ENCODE data around the gene MGRN1.

MGRN1 gene

DNA sequence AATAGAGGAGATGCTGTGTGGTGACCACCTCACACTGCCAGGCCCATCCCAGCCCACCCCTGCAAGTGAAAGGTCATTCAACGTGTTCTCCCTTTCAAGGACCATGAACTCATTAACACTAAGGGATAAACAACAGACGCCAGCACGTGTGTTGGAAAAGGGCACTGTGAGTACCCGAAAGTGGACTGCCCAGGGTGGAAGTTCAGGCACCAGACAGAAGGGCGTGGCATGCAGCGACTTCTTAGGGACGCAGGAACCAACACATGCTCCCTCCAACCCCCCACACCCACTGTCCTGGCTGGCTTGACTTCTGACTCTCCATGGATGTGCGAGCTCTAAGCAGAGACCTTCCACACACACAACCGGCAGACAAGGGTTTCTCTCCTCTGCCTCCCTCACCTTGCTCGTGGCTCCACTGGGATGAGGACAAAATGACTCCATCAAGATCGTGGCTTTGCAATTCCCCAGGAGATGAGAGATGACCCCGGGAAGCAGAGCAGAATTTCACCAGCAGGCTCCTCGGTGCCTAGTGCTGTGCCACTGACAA lies 20.9 kb upstream of the MGRN1 start:
- DNase-seq (ENCODE audit: low read depth in 2 of 3, low spot score in 1 of 3) = no peak

DNA sequence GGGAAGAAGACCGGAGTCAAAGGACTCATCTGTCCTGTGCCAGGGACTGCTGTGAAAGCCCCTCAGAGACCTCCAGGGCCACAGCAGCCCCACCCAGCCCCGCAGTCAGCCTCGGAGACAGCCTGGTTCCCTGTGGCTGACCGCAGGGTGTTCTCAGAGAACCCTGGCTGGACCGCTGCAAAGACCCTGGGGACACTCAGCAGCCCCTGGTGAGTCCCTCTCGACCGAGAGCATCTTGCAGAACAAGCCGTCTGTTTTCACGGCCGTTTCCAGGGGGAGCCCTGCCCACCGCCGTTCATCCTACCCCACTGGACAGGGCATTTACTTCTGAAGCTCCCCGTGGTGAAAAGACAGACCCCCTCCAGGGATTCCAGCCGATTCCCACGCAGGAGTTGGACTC lies 20.2 kb upstream of the MGRN1 start:
- DNase-seq (ENCODE audit: low read depth in 2 of 3, low spot score in 1 of 3) = no peak

DNA sequence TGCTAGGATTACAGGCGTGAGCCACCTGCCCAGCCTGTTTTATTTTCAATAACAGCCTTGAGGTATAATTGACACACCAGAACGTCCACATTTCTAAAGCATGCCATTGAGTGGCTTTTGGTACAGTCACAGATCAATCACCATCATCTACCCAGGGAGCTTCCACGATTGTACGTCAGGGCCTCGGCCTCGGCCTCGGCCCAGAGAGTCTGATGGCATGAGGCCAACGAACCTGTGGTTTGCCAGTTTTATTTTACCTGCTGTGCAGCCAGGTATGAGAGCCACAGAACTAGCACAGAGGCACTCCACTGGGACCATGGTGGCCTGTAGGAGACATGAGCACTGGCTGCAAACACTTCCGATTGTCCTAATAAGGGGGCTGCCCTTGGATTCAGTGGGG lies 18.3 kb upstream of the MGRN1 start:
- no peak for DNase-seq (ENCODE audit: low read depth in 2 of 3, low spot score in 1 of 3)

DNA sequence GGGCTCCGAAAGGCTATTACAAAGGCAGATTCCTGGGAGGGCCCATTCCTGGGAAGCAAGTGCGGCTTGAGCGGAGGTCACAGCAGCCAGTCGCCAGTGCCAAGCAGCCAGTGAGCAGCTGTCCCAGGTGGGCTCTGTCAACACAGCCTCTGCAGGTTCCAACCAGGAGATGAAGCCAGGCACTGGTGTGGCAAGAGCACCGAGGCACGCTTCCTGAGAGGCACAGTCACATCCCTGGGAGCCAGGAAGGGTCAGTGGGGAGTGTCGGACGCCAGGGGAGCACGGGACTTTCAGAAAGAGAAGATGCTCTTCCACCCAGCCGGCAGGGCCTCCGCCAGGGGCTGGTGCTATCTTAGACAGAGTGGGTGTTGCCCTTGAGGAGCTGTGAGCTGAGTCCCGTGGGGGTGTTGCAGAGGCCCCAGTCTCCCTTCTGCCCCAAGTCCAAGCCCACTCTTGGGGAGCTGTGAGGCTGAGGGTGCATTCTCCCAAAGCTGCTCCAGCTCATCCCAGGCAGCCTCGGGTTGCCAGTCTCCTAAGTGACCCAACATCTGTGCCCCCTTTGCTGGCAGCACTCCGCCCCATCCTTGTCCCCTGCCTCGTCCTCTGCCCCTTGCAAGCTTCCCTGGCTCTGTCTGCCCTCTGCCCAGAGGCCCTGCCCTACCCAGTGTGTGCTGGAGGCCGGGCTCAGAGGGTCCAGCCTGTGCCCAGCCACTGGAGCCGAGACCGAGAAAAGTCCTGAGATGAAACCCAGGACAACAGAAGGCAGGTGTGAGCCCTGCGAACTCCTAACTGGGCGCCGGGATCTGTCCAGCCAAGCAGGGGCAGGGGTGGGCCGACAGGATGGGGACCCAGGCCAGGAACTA lies 16.6 kb upstream of the MGRN1 start:
- DNase-seq (ENCODE audit: low read depth in 2 of 3, low spot score in 1 of 3) = no peak

DNA sequence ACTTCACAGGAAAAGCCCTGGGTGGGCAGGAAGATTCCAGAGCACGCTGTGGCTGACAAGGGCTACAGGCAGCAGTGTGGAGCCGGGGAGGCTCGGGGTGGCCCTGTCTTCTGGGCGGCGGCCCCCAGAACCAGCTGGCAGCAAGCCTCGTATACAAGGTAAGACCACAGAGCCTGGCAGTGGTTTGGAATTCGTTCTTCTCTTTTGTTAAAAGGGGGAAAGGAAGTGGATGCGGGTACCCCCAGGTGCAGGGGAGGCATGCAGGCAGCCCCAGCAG lies 16.0 kb upstream of the MGRN1 start:
- DNase-seq (ENCODE audit: low read depth in 2 of 3, low spot score in 1 of 3) = no peak

DNA sequence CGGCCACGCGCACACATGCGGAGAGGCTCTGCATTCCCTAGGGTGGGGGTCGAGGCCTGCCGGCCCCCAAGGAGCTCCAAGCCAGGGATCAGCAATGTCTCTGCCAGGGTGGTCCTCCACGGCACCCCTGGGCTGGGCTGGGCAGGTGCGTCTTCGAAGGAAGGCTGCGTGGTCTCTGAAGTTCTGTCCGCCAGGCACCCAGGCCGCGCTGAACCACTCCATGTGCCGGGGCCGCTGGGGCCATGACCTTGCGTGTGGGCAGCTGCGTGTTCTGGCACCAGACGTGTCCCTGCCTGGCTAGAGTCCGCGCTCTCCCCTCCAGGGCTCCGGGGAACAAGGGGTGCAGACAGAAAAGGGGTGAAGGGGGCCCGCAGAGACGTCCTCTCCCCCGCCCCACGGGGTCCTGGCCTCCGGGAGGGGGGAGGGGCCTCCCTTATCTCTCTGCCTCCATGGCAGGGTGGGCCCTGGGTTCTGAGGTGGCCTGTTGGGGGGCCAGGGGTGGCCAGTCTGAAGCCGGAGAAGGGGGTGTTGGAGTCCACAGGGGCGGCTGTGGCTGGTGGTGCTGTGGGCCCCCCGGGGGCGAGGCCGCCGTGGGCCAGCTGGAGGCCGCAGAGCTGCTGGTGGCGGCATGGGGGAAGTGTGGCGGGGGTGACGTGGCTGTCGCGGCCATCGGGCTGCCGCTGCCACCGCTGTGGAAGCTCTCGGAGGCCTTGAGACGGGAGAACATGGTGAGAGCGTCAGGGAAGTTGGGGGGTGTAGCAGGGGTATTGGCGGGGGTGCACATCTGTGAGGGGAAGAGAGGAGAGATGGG lies 15.2 kb upstream of the MGRN1 start:
- DNase-seq (ENCODE audit: low read depth in 2 of 3, low spot score in 1 of 3) = no peak

DNA sequence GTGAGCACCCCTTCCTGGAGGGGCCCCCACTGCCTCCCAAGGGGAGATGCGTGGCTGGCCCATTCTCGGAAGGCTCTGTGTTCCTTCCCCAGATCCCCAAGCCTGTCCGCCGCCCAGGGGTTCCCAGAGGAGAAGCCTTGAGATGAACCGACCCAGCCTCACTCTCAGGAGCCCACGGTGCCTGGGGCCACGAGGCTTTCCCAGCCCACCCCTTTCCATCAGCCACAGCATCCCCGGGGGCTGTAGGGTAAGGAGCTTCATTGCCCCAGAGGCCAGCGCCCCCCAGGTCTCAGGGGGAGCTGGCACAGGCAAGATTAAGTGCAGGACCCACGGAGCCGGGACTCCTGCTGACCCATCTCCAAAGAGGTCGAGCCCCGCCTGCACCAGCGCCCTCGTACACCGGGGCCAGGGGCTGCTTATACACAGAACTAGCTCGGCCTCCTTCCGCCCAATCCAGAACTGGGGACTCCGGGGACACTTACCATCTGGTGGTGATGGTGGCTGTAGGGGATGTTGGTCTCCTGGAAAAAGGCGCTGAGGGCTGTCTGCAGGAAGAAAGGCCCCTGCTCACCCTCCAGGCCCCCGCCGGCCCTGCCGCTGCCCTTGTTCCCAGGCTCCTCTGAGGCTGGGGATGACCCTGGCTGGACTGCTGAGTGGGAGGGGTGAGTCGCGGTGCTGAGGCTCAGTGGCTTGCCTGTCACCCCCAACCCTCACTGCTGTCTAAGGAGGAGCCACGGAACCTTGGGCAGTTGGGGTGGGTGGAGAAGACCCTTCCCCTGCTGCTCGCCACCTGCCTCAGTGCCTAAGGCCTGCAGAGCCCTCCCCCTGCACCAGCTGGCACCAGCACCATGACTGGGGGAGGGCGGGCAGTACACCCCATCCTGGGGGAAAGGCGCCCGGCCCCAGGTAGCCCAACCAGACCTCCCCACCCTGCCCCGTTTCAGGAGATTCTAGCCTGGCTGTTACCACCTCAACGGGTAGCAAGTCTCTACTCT lies 14.3 kb upstream of the MGRN1 start:
- DNase-seq (ENCODE audit: low read depth in 2 of 3, low spot score in 1 of 3) = no peak

DNA sequence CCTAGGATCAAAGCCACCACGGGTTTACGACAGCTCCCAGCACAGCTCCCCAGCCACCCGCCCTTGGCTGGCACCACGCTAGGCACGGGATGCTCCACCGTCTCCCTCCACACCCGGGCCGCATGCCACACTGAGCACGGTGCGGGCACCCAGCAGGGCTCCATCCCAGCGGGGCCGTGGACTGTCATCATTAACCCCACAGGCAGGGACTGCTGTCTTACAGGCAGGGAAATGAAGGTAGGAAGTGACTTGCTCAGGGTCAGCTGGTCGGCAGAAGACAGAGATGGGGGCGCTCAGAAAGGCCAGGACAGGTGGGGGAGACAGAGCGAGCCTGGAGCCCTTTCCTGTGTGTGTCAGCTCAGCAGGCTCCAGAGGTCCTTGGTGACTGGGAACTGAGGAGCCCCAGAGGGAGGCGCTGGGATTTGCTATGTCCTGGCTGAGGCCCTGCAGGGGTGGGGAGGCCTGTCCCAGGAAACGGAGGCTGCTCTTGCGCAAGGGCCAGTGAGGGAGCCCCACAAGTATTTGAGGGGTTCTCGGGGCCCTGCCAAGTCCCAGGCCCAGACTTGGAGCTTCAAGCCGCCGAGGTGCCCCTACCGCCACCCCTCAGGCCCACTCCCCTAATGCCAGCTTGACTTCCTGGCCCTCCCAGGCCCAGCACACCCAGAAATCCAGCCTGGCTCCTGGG lies 13.1 kb upstream of the MGRN1 start:
- no peak for DNase-seq (ENCODE audit: low read depth in 2 of 3, low spot score in 1 of 3)

DNA sequence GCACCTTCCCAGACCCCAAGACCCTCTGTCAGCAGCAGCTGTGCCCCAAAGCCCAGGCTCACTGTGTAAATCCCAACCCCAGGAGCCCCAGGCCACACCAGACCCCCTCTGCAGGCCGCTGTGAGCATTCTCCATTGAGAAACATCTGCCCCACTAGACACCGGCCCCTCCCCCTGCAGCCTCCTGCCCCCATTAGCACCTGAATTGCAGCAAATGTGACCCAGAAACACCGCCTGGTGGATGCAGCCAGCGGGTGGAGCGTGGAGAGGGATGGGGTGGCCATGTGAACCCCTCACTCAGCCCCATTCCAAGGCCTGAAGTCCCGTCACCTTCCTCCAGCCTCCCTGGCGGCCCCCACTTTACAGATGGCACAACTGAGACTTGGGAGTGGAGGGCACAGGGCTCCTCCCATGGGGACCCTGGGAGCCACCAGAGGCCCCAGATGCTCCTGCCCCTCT lies 12.1 kb upstream of the MGRN1 start:
- no peak for DNase-seq (ENCODE audit: low read depth in 2 of 3, low spot score in 1 of 3)

DNA sequence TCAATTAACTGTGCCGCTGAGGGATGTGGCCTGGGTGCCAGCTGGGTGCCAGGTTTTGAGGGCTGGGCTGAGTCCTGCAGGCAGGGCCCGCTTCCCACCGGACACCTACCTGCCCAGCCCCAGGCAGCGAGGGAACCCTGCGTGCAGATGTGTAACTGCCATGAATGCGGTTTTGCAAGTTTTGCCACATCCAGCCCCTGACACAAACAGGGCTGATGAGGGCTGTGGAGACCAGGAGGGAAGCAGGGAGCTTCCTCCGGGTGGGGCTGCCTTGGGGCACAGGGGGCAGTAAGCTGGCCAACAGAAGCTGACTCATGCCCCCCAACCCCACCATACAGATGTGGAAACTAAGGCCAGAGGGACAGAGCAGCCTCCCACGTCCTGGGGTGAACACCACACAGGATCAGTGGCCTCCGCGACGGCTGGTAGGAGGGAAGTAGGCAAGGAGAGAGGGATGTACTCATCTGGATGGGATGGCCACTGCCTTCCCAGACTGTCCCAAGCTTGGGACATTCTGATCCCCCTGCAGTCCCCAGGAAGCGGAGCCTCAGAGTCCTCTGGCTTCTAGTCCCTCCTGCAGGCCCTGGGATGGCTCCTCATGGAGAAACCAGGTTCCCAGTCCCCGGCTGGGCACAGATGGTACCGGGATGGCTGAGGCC lies 11.5 kb upstream of the MGRN1 start:
- no peak for DNase-seq (ENCODE audit: low read depth in 2 of 3, low spot score in 1 of 3)

DNA sequence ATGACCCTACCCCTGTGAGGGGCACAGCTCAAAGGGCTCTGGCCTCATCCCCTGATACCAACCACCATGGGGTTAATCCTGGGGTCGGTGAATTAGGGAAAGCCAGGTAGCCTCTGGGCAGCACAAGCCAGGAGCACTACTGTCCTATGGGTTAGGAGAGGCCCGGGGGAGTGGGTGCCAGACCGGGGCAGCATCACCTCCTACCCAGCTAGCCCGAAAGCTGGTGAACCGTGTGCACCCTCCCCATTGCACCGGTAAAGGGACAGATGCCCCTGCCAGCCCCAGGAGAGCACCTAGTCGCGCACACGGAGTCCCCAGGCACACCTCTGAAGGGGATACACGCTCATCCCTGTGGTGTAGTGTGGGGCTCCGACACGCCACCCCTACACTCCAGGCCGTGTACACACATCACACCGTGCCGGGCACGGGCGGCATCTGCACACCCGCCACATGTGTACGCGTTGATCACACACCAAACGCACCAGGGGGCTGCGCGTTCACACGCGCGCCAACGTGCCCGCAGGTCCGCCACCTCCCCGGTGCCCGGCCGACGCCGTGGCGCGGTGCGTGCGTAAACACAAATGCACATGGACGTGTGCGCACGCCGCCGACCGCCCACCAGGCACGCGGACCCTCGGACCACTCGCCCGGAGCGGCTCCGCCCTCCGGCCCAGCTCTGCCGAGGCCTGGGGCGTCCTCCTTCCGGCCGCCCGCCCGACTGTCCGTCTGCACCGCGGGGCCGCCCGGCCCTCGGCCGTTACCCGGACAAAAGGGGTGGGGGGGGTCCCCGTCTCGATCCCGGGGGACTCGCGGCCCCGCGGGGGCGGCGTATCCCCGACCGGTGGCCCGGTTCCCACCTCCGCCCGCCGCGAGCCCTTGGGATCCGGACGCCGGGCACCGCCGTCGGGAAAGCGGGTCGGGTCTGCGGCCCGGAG lies 10.7 kb upstream of the MGRN1 start:
- DNase-seq (ENCODE audit: low read depth in 2 of 3, low spot score in 1 of 3) = peak in 1 of 3 donors; percentile 24

DNA sequence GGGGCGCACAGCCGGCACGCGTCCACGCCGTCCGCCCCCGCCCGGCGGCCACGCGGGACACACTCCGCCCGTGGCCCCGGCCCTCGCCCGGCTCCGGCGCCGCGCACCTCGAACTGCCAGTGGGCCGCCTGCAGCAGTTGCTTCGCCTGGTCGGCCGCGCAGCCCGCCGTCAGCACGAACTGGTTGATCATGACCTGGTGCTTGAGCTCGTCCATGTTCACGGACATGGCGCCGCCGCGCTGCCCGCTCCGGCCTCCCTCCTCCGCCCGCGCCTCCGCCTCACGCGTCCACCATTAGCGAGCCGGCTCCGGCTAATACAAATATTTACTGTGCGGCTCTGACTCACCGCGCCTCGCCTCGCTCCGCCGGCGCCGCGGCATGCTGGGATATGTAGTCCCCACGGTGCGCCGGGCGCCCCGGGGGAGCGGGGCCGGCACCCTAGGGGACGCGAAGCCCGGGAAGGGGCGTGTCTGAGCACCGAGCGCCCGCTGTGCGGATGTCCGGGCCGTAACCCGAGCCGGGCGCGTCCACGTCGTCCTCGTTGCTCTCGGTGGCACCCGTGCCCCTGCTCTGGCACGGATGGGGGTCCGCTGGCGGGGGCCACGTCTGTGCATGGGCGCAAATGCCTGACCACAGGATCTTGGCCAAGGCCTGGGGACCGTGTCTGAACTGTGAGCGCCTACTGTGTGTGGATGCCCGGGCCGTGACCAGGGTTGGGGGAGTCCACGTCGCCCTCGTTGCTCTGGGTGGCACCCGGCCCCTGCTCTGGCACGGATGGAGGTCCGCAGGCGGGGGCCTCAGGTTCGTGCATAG lies 9.8 kb upstream of the MGRN1 start, which contains the start of gene UBALD1:
Gene UBALD1, minus strand, starts transcription at position 318 of the 813 bp plus-strand sequence. Its CDS starts 91 bp downstream, at position 227.
- peak; percentile 59 to 80 (median 68) for DNase-seq (ENCODE audit: low read depth in 2 of 3, low spot score in 1 of 3)

DNA sequence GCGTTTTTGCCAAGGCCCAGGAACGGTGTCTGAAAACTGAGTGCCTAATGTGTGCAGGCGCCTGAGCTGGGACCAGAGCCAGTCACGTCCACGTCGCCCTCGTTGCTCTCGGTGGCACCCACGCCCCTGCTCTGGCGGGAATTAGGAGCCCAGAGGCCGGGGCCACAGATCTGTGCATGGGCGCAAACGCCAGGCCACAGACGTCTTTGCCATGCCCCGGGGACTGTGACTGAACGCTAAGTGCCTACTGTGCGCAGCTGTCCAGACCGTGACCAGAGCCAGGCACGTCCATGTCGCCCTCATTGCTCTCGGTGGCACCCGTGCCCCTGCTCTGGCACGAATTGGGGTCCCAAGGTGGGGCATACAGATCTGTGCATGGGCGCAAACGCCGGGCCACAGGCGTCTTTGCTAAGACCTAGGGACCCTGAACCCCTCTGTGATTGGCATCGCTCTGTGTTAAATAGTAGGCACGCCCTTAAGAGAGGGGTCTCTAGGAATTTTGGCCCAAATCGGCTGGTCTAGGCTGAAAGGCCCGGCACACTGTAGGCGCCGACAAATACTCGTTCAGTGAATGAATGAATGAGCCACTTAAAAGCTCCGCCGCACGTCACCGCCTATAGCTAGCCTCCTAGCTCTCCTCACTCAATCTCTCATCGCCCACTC lies 9.1 kb upstream of the MGRN1 start:
- DNase-seq (ENCODE audit: low read depth in 2 of 3, low spot score in 1 of 3) = no peak

DNA sequence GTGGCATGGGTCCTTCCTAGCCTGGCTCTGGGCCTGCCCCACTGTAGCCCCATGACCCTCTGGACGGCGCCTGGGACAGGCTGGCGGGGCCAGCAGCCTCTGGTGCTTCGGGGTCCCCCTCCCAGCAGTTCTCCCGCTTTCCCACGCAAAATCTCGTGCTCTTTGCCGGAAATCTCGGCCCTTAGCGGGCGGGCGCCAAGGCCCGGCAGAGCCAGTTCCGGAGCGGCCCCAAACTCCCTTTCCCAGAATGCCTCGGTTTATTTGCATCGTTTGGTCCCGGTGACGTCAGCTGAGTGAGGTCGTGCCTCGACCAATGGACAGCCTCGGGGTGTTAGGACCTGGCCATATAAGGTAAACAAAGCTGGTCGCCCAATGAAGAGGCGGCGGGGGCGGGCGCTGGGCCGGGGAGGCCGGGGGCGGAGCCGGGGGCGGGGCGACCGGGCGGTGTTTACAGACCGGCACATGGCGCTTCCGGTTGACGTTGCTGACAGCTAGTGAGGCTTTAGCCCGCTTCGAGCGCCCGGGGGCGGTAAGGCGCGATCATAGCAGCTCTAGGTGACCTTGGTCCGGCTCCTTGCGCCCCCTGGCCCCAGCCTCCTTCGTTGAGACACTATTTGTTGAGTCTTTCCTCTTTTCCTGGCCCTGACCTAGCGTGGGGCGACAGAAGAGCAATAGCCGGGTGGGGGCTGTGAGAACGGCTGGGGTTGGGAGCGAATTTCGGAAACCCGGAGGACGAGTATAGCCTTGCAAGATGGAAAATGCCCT lies 8.4 kb upstream of the MGRN1 start:
- DNase-seq (ENCODE audit: low read depth in 2 of 3, low spot score in 1 of 3) = peak; percentile 98 to 99 (median 99)

DNA sequence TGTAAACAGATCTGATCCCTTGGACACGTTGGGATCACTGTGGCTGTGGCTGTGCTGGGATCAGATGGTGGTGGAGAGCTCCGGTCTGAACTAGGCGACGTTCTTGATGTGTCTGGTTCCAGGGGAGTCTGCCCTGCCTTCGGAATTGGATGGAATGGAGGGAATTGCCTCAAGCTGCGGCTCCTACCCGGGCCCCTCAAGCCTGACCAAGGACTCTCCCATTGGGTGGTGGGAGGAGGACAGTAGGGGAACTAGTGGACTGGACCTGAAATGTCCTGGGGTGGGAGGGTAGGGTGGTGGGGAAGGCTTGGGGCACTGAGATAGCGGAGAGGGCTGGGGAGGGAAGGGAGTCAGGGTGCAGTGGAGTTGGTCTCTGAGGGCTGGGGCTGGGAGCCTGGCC lies 6.7 kb upstream of the MGRN1 start:
- no peak for DNase-seq (ENCODE audit: low read depth in 2 of 3, low spot score in 1 of 3)

DNA sequence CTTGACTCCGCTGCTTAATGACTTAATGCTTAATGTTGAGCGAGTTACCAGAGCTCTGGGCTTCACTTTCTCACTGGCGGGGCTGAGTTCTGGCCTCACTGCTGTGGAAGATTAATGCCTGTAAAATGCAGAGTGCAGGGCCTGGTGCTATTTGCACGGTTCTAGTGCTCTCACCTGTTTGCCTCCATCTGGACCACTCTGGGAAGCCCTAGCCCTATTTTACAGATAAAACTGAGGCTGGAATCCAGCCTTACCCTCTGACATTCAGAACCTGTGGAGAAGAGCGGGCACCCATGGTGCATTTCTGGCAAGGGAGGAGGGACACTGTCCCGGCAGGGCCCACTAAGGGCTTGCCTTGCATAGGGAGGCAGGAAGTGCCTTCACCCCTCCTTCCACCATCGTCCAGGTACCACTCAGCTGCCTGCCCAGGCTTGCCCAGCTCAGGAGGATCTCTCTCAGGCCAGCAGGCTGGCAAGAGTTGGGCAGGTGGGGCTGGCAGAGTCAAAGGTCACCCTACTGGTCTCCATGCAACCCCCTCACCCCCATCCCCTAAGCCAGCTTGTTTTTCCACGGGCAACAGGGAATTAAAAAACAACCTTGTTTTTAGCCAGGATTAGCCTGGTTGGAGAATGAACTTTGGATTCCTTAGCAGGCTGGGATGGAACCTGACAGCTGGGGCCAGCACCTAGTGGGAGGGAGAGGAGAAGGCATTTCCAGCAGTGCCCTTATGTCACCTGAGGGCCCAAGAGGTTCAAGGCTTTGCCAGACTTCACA lies 5.8 kb upstream of the MGRN1 start:
- no peak for DNase-seq (ENCODE audit: low read depth in 2 of 3, low spot score in 1 of 3)
